GM23338 (cell line): ENCODE results near the gene SHISA6. TPM values are rescaled to one million over a fixed set of nuclear protein-coding genes. Genes with fewer than 3 reads are reported as not detected.
"Not testable (repeated sequence)": the region's sequence is repeated elsewhere in the genome, so short reads cannot be mapped to it uniquely, and the experiment has no call there.

Experiments used
- ATAC-seq: fragments of 200-7000 bp; cut with Tn5 transposase; 3 replicates; pipeline ENCODE4 v1.9.1; 2020
- DNase-seq: peaks from one replicate; pipeline ENCODE4 v3.0.0-alpha.2; 2015; ENCODE audit warnings: low spot score
- H2AFZ ChIP-seq: fragments of 200-600 bp; sonication (generic); 2 replicates; pipeline ENCODE4 v1.8.0; 2016; ENCODE audit warnings: antibody characterized with exemption, mild to moderate bottlenecking, moderate library complexity
- H3F3A ChIP-seq: fragments of 200-600 bp; sonication (generic); replicated peaks from 2 replicates; pipeline ENCODE4 v1.8.0; 2017; ENCODE audit warnings: antibody characterized with exemption, mixed run types, low read depth
- H3K27ac ChIP-seq: fragments of 200-600 bp; sonication (generic); 2 replicates; pipeline ENCODE4 v1.6.1; 2016; ENCODE audit warnings: low read depth
- H3K27me3 ChIP-seq: fragments of 200-600 bp; sonication (generic); 2 replicates; pipeline ENCODE4 v1.8.0; 2016; ENCODE audit warnings: mild to moderate bottlenecking, mixed run types, moderate library complexity; ENCODE audit not compliant: insufficient read depth
- H3K36me3 ChIP-seq: fragments of 200-600 bp; sonication (generic); 2 replicates; pipeline ENCODE4 v1.8.0; 2016; ENCODE audit warnings: mild to moderate bottlenecking; ENCODE audit not compliant: insufficient read depth
- H3K4me1 ChIP-seq: fragments of 200-600 bp; sonication (generic); 2 replicates; pipeline ENCODE4 v1.8.0; 2016; ENCODE audit warnings: mild to moderate bottlenecking, moderate library complexity; ENCODE audit not compliant: insufficient read depth
- H3K4me2 ChIP-seq: fragments of 200-600 bp; sonication (generic); 2 replicates; pipeline ENCODE4 v1.7.1; 2017; ENCODE audit warnings: mixed run types
- H3K4me3 ChIP-seq: fragments of 200-600 bp; sonication (generic); 2 replicates; pipeline ENCODE4 v1.6.1; 2016; ENCODE audit warnings: mixed run types
- H3K79me2 ChIP-seq: fragments of 200-600 bp; sonication (generic); replicated peaks from 2 replicates; pipeline ENCODE4 v1.8.0; 2017; ENCODE audit warnings: mild to moderate bottlenecking; ENCODE audit not compliant: insufficient read depth
- H3K9me2 ChIP-seq: fragments of 200-600 bp; sonication (generic); 2 replicates; pipeline ENCODE4 v1.8.0; 2017; ENCODE audit not compliant: insufficient read depth
- H4K20me1 ChIP-seq: fragments of 200-600 bp; sonication (generic); replicated peaks from 2 replicates; pipeline ENCODE4 v1.8.0; 2017; ENCODE audit warnings: mild to moderate bottlenecking; ENCODE audit not compliant: insufficient read depth
- H3K27ac Mint-ChIP-seq: 2 replicates; pipeline ENCODE4 v1.8.0; 2020; ENCODE audit warnings: inconsistent platforms, mild to moderate bottlenecking, moderate library complexity, mixed read lengths
- H3K27me3 Mint-ChIP-seq: 3 replicates; pipeline ENCODE4 v1.8.0; 2022; ENCODE audit warnings: low read depth, mild to moderate bottlenecking, moderate library complexity, mixed read lengths, inconsistent platforms; ENCODE audit not compliant: insufficient read depth, poor library complexity
- H3K36me3 Mint-ChIP-seq: 3 replicates; pipeline ENCODE4 v1.8.0; 2021; ENCODE audit warnings: low read depth, mild to moderate bottlenecking, inconsistent platforms, moderate library complexity, mixed read lengths
- H3K4me1 Mint-ChIP-seq: 3 replicates; pipeline ENCODE4 v1.8.0; 2020; ENCODE audit warnings: mild to moderate bottlenecking, inconsistent platforms, mixed read lengths
- H3K4me3 Mint-ChIP-seq: 3 replicates; pipeline ENCODE4 v1.8.0; 2021; ENCODE audit warnings: moderate library complexity, mild to moderate bottlenecking, inconsistent platforms, mixed read lengths
- H3K9me3 Mint-ChIP-seq: 3 replicates; pipeline ENCODE4 v1.8.0; 2020; ENCODE audit warnings: moderate library complexity, mild to moderate bottlenecking, inconsistent platforms, mixed read lengths
- CREB1 ChIP-seq: fragments of 250-450 bp; sonication (Bioruptor Pico); IDR thresholded peaks from 2 replicates; pipeline ENCODE4 v1.5.0; 2020; ENCODE audit warnings: low read depth, mild to moderate bottlenecking, moderate library complexity
- EZH2 ChIP-seq: fragments of 200-600 bp; sonication (generic); IDR thresholded peaks from one replicate; pipeline ENCODE4 v1.8.0; 2017; ENCODE audit warnings: antibody characterized with exemption, mild to moderate bottlenecking, low read depth; ENCODE audit not compliant: unreplicated experiment
- EZH2phosphoT487 ChIP-seq: fragments of 200-600 bp; sonication (generic); IDR thresholded peaks from one replicate; pipeline ENCODE4 v1.8.1; 2018; ENCODE audit warnings: antibody characterized with exemption; ENCODE audit not compliant: unreplicated experiment
- JUNB ChIP-seq: IDR thresholded peaks from one replicate; pipeline ENCODE4 v1.6.1; 2016; ENCODE audit warnings: antibody characterized with exemption; ENCODE audit not compliant: unreplicated experiment
- NANOG ChIP-seq: IDR thresholded peaks from 2 replicates; pipeline ENCODE4 v1.6.1; 2016; ENCODE audit warnings: antibody characterized with exemption, borderline replicate concordance
- POLR2AphosphoS5 ChIP-seq: IDR thresholded peaks from 2 replicates; pipeline ENCODE4 v1.6.1; 2016; ENCODE audit warnings: antibody characterized with exemption, low read depth
- STAT1 ChIP-seq: IDR thresholded peaks from one replicate; pipeline ENCODE4 v1.6.1; 2016; ENCODE audit warnings: antibody characterized with exemption; ENCODE audit not compliant: unreplicated experiment
- ZNF331 ChIP-seq: fragments of 250-450 bp; sonication (Bioruptor Pico); IDR thresholded peaks from 2 replicates; pipeline ENCODE4 v1.5.0; 2020; ENCODE audit warnings: low read depth, mild to moderate bottlenecking, moderate library complexity
- polyA plus RNA-seq: library from polyadenylated mRNA; unstranded; fragments of >200 nt; fragmentation: Nextera tagmentation; extraction: Ambion mirVana; gene quantifications from 2 replicates; pipeline ENCODE4 v1.2.1, GENCODE V29; 2016
- total RNA-seq: library from RNA; depleted of rRNA; stranded (reverse); fragments of >200 nt; shearing (Covaris generic); gene quantifications from 2 replicates; pipeline ENCODE4 v1.2.3, GENCODE V29; 2014
- TF ChIP-seq, protein P1 (sequence below): IDR thresholded peaks from 2 replicates; pipeline ENCODE4 v1.6.1; 2016; ENCODE audit warnings: antibody characterized with exemption
- TF ChIP-seq, protein P2 (sequence below): IDR thresholded peaks from one replicate; pipeline ENCODE4 v1.6.1; 2018; ENCODE audit warnings: antibody characterized with exemption; ENCODE audit not compliant: unreplicated experiment
- TF ChIP-seq, protein P3 (sequence below), 2 experiments: fragments of 200-600 bp in 1 of 2; sonication (generic) in 1 of 2; conservative IDR thresholded peaks; 2 replicates each; pipeline versions ENCODE4 v1.5.1 to v1.6.1; 2016 to 2017; ENCODE audit warnings: antibody characterized with exemption in 2 of 2, low read depth in 2 of 2, mild to moderate bottlenecking in 2 of 2, moderate library complexity in 1 of 2

Gene SHISA6
- total and polyA plus RNA-seq, 2 experiments from 2014 or later: 0.52 TPM; not detected in 1

DNA sequence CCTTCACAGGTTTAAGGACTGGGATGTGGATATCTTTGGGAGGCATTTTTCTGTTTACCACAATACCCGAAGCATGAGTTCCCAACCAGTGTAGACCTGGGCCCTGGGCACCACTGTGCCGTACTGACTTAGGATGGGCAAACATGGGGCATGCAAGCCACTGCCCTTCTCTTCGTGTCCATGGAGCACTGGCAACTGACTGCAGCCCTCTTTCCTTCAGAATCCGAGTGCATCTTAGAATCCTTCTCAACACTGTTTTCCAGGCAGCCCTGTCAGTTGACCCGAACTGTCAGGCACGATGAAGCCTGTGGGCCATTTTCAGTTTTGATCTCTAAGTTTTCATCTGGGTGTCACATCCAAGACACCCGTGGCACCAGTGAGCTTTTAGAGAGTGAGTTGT, 59.2 kb downstream of the SHISA6 start:
- ATAC-seq: no peak
- no peak for DNase-seq

DNA sequence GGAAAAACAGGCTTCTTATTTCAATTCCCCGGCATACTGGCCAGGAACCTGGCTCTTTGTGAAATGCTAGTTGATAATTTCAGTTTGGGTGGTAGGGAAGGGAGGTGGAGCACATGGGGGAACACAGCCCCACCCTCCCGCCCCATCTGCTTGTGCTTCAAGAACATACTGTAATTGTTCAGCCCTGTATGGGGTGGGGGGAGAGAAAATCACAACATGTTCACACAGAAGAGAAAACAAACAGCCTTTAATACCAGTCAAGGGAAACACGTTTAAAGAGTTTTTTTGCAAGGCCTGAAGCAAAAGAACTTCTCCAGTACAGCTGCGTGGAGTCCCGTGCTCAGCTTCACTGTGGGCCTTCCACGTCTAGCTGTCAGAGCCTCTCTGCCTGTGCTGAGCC, 59.7 kb downstream of the SHISA6 start:
- Histone ChIP-seq H3K9me2 (no peaks in the 10 kb centered on the region), H3K79me2 (no peaks in the 10 kb centered on the region), H3F3A (no peaks in the 10 kb centered on the region), H3K4me3 (no peak overlapping the region), H3K27ac (no peak overlapping the region), H3K36me3 (no peaks in the 10 kb centered on the region), H2AFZ (no peak overlapping the region), H3K4me1 (no peaks in the 10 kb centered on the region), H4K20me1 (no peaks in the 10 kb centered on the region), H3K4me2 (no peak overlapping the region), H3K27me3 (no peaks in the 10 kb centered on the region)
- ATAC-seq (no peak), DNase-seq (no peak)
- no peaks in the 10 kb centered on the region for H3K4me1 Mint-ChIP-seq
- H3K9me3 Mint-ChIP-seq: no peaks in the 10 kb centered on the region; the same call in 1 of the 3 replicates
- peaks cover 6% of the 10 kb centered on the region for H3K27me3 Mint-ChIP-seq
- TF ChIP-seq EZH2 (no peak), EZH2phosphoT487 (no peak), CREB1 (no peak), NANOG (no peak), JUNB (no peak)
- TF ChIP-seq, protein P1, sequence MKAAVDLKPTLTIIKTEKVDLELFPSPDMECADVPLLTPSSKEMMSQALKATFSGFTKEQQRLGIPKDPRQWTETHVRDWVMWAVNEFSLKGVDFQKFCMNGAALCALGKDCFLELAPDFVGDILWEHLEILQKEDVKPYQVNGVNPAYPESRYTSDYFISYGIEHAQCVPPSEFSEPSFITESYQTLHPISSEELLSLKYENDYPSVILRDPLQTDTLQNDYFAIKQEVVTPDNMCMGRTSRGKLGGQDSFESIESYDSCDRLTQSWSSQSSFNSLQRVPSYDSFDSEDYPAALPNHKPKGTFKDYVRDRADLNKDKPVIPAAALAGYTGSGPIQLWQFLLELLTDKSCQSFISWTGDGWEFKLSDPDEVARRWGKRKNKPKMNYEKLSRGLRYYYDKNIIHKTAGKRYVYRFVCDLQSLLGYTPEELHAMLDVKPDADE: no peak
- TF ChIP-seq, protein P2, sequence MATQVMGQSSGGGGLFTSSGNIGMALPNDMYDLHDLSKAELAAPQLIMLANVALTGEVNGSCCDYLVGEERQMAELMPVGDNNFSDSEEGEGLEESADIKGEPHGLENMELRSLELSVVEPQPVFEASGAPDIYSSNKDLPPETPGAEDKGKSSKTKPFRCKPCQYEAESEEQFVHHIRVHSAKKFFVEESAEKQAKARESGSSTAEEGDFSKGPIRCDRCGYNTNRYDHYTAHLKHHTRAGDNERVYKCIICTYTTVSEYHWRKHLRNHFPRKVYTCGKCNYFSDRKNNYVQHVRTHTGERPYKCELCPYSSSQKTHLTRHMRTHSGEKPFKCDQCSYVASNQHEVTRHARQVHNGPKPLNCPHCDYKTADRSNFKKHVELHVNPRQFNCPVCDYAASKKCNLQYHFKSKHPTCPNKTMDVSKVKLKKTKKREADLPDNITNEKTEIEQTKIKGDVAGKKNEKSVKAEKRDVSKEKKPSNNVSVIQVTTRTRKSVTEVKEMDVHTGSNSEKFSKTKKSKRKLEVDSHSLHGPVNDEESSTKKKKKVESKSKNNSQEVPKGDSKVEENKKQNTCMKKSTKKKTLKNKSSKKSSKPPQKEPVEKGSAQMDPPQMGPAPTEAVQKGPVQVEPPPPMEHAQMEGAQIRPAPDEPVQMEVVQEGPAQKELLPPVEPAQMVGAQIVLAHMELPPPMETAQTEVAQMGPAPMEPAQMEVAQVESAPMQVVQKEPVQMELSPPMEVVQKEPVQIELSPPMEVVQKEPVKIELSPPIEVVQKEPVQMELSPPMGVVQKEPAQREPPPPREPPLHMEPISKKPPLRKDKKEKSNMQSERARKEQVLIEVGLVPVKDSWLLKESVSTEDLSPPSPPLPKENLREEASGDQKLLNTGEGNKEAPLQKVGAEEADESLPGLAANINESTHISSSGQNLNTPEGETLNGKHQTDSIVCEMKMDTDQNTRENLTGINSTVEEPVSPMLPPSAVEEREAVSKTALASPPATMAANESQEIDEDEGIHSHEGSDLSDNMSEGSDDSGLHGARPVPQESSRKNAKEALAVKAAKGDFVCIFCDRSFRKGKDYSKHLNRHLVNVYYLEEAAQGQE: no peak
- H3K4me3 Mint-ChIP-seq: no peak overlapping the region
- no peak overlapping the region for H3K27ac Mint-ChIP-seq
- H3K36me3 Mint-ChIP-seq: peaks cover 49% of the 10 kb centered on the region

More for the DNA sequence above, 59.2 kb downstream of the SHISA6 start:
- H3F3A ChIP-seq: no peaks in the 10 kb centered on the region
- H3K9me2 ChIP-seq: no peaks in the 10 kb centered on the region
- Mint-ChIP-seq H3K9me3 (no peaks in the 10 kb centered on the region; the same call in 1 of the 3 replicates), H3K4me1 (no peaks in the 10 kb centered on the region), H3K36me3 (peaks cover 51% of the 10 kb centered on the region), H3K4me3 (no peak overlapping the region), H3K27ac (no peak overlapping the region), H3K27me3 (peaks cover 8% of the 10 kb centered on the region)
- no peaks in the 10 kb centered on the region for H4K20me1 ChIP-seq
- no peak overlapping the region for H3K27ac ChIP-seq
- H3K27me3 ChIP-seq: no peaks in the 10 kb centered on the region
- no peak overlapping the region for H2AFZ ChIP-seq
- H3K4me3 ChIP-seq: no peak overlapping the region
- no peak overlapping the region for H3K4me2 ChIP-seq
- no peaks in the 10 kb centered on the region for H3K36me3 ChIP-seq
- no peaks in the 10 kb centered on the region for H3K79me2 ChIP-seq
- H3K4me1 ChIP-seq: no peaks in the 10 kb centered on the region
- no peak for TF ChIP-seq POLR2AphosphoS5
- TF ChIP-seq NANOG: no peak
- no peak for TF ChIP-seq EZH2phosphoT487
- TF ChIP-seq, protein P3, sequence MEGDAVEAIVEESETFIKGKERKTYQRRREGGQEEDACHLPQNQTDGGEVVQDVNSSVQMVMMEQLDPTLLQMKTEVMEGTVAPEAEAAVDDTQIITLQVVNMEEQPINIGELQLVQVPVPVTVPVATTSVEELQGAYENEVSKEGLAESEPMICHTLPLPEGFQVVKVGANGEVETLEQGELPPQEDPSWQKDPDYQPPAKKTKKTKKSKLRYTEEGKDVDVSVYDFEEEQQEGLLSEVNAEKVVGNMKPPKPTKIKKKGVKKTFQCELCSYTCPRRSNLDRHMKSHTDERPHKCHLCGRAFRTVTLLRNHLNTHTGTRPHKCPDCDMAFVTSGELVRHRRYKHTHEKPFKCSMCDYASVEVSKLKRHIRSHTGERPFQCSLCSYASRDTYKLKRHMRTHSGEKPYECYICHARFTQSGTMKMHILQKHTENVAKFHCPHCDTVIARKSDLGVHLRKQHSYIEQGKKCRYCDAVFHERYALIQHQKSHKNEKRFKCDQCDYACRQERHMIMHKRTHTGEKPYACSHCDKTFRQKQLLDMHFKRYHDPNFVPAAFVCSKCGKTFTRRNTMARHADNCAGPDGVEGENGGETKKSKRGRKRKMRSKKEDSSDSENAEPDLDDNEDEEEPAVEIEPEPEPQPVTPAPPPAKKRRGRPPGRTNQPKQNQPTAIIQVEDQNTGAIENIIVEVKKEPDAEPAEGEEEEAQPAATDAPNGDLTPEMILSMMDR (conservative IDR thresholded peaks at IDR 0.05; ENCODE audit: low read depth in 2 of 2): no peak
- no peak for TF ChIP-seq STAT1
- no peak for TF ChIP-seq ZNF331
- TF ChIP-seq, protein P2: no peak
- TF ChIP-seq JUNB: no peak

DNA sequence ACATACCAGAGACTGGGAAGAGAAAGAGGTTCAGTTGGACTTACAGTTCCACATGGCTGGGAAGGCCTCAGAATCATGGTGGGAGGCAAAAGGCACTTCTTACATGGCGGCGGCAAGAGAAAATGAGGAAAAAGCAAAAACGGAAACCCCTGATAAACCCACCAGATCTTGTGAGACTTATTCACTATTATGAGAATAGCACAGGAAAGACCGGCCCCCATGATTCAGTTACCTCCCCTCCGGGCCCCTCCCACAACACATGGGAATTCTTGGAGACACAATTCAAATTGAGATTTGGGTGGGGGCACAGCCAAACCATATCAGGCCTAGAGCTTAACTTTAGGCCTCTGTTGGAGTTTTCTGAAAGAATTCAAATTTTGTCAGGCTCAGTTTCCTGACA, 60.9 kb downstream of the SHISA6 start:
- H3K79me2 ChIP-seq, H3K4me1 Mint-ChIP-seq, H4K20me1 ChIP-seq, H3K9me3 Mint-ChIP-seq, H3K27me3 Mint-ChIP-seq, H3K27ac Mint-ChIP-seq, H3K4me2 ChIP-seq, H3F3A ChIP-seq, H3K9me2 ChIP-seq, DNase-seq, H3K36me3 ChIP-seq, H3K27me3 ChIP-seq, H3K27ac ChIP-seq, H3K4me1 ChIP-seq, H3K4me3 ChIP-seq, H3K4me3 Mint-ChIP-seq, ATAC-seq, H2AFZ ChIP-seq: not testable (repeated sequence)
- peaks cover 49% of the 10 kb centered on the region for H3K36me3 Mint-ChIP-seq
